Lower lobe of right lung (tissue), 2 donors: Measurements from ENCODE around the gene NOL9. TPM values are rescaled to one million over a fixed set of nuclear protein-coding genes. Genes with fewer than 3 reads are reported as not detected.

Source experiments
- ATAC-seq, 2 donors: fragments of 200-7000 bp; cut with Tn5 transposase; one replicate each; pipeline ENCODE4 v1.9.1; 2020 to 2022; ENCODE audit warnings: mild to moderate bottlenecking in 2 of 2, moderate library complexity in 2 of 2
- DNase-seq: peaks from one replicate; pipeline ENCODE4 v3.0.0-alpha.2; 2020
- H3K27ac ChIP-seq: fragments of 200-600 bp; one replicate; pipeline ENCODE4 v1.8.0; 2022
- H3K27me3 ChIP-seq: fragments of 200-600 bp; one replicate; pipeline ENCODE4 v1.8.0; 2022; ENCODE audit warnings: low read depth
- H3K36me3 ChIP-seq: fragments of 200-600 bp; one replicate; pipeline ENCODE4 v1.8.0; 2022; ENCODE audit warnings: mild to moderate bottlenecking
- H3K4me1 ChIP-seq: fragments of 200-600 bp; one replicate; pipeline ENCODE4 v1.8.0; 2022
- H3K4me3 ChIP-seq: fragments of 200-600 bp; one replicate; pipeline ENCODE4 v1.8.0; 2022; ENCODE audit warnings: mild to moderate bottlenecking
- H3K9me3 ChIP-seq: fragments of 200-600 bp; one replicate; pipeline ENCODE4 v1.8.0; 2022
- intact Hi-C: fragments of 100-400 bp; cut with DNase I; formaldehyde crosslinking; loops from one replicate; pipeline ENCODE4 v1.11.0; 2022
- total RNA-seq: library from RNA; stranded (reverse); fragmentation: NEBNext Ultra II Directional; extraction: Animal tissue kit (Norgen Biotek cat#: 25700); gene quantifications from one replicate; pipeline ENCODE4 v1.2.1, GENCODE V29; 2021
- TF ChIP-seq, protein P1 (sequence below): fragments of 200-600 bp; IDR thresholded peaks from one replicate; pipeline ENCODE4 v1.8.0; 2022; ENCODE audit warnings: antibody characterized with exemption, mild to moderate bottlenecking
- donor health status: DM: no; HTN: yes; CAD: no; lungs with severe emphysema.

Gene NOL9
- total RNA-seq, 1 donor from 2014 or later, result 19.4 TPM

- intact Hi-C loops, result no loop called here
- Histone ChIP-seq H3K36me3 (peaks cover 43% of the 10 kb centered on the region), H3K9me3 (no peaks in the 10 kb centered on the region), H3K4me3 (no peak overlapping the region), H3K4me1 (peaks cover 7% of the 10 kb centered on the region), H3K27ac (no peak overlapping the region), H3K27me3 (no peaks in the 10 kb centered on the region)
- TF ChIP-seq, protein P1, sequence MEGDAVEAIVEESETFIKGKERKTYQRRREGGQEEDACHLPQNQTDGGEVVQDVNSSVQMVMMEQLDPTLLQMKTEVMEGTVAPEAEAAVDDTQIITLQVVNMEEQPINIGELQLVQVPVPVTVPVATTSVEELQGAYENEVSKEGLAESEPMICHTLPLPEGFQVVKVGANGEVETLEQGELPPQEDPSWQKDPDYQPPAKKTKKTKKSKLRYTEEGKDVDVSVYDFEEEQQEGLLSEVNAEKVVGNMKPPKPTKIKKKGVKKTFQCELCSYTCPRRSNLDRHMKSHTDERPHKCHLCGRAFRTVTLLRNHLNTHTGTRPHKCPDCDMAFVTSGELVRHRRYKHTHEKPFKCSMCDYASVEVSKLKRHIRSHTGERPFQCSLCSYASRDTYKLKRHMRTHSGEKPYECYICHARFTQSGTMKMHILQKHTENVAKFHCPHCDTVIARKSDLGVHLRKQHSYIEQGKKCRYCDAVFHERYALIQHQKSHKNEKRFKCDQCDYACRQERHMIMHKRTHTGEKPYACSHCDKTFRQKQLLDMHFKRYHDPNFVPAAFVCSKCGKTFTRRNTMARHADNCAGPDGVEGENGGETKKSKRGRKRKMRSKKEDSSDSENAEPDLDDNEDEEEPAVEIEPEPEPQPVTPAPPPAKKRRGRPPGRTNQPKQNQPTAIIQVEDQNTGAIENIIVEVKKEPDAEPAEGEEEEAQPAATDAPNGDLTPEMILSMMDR, result peak; percentile 42
- DNase-seq (no peak), ATAC-seq (peak; percentile 65 to 72)
Measured at GRCh38 chr1:6523566-6523965, 30.7 kb downstream of the NOL9 start.

GRCh38 chr1:6521536-6521935, 32.8 kb downstream of the NOL9 start:
- TF ChIP-seq, protein P1, result no peak
- Histone ChIP-seq H3K36me3 (peaks cover 23% of the 10 kb centered on the region), H3K27ac (no peak overlapping the region), H3K9me3 (no peaks in the 10 kb centered on the region), H3K4me3 (no peak overlapping the region), H3K4me1 (peaks cover 7% of the 10 kb centered on the region), H3K27me3 (no peaks in the 10 kb centered on the region)
- intact Hi-C loops, result no loop called here
- ATAC-seq (no peak), DNase-seq (no peak)

GRCh38 chr1:6519935-6520671, 34.2 kb downstream of the NOL9 start:
- DNase-seq (no peak), ATAC-seq (peak; percentile 12 to 45)
- no peaks in the 10 kb centered on the region for H3K27me3 ChIP-seq
- no peaks in the 10 kb centered on the region for H3K9me3 ChIP-seq
- peaks cover 8% of the 10 kb centered on the region for H3K36me3 ChIP-seq
- TF ChIP-seq, protein P1, result no peak
- H3K27ac ChIP-seq, result no peak overlapping the region
- intact Hi-C loops, result no loop called here
- peaks cover 7% of the 10 kb centered on the region for H3K4me1 ChIP-seq
- H3K4me3 ChIP-seq, result no peak overlapping the region

GRCh38 chr1:6519491-6519934, 34.8 kb downstream of the NOL9 start:
- Histone ChIP-seq H3K4me1 (peaks cover 7% of the 10 kb centered on the region), H3K9me3 (no peaks in the 10 kb centered on the region), H3K4me3 (no peak overlapping the region), H3K27ac (no peak overlapping the region), H3K36me3 (peaks cover 4% of the 10 kb centered on the region), H3K27me3 (no peaks in the 10 kb centered on the region)
- DNase-seq (no peak), ATAC-seq (no peak)
- TF ChIP-seq, protein P1, result no peak
- intact Hi-C loops, result no loop called here

- Histone ChIP-seq H3K27me3 (no peaks in the 10 kb centered on the region), H3K36me3 (no peaks in the 10 kb centered on the region), H3K4me1 (peaks cover 7% of the 10 kb centered on the region), H3K27ac (no peak overlapping the region), H3K9me3 (no peaks in the 10 kb centered on the region), H3K4me3 (no peak overlapping the region)
- DNase-seq, result peak; percentile 43
- TF ChIP-seq, protein P1, result no peak
- no peak for ATAC-seq
- intact Hi-C loops, result no loop called here
Measured at GRCh38 chr1:6517435-6517851, 36.9 kb downstream of the NOL9 start.
